DOHH2 (cell line): ENCODE data around the gene RBFOX1.

Experiments
- H3F3A ChIP-seq: fragments of 200-600 bp; sonication (generic), shearing (Covaris generic); 2 replicates; pipeline ENCODE4 v1.6.0; 2016; ENCODE audit warnings: antibody characterized with exemption, mild to moderate bottlenecking; ENCODE audit not compliant: control insufficient read depth, insufficient read depth
- H3K27ac ChIP-seq: fragments of 200-600 bp; sonication (generic); 2 replicates; pipeline ENCODE4 v1.5.1; 2014; ENCODE audit warnings: low read depth, mild to moderate bottlenecking, low read length, moderate library complexity
- H3K27me3 ChIP-seq: fragments of 200-600 bp; sonication (generic); 2 replicates; pipeline ENCODE4 v1.6.1; 2014; ENCODE audit warnings: mild to moderate bottlenecking, low read length, mixed read lengths; ENCODE audit not compliant: control insufficient read depth
- H3K36me3 ChIP-seq: fragments of 200-600 bp; sonication (generic); 2 replicates; pipeline ENCODE4 v1.6.1; 2014; ENCODE audit warnings: mild to moderate bottlenecking, low read length, moderate library complexity, mixed read lengths; ENCODE audit not compliant: control insufficient read depth
- H3K4me1 ChIP-seq: fragments of 200-600 bp; sonication (generic); 2 replicates; pipeline ENCODE4 v1.6.1; 2014; ENCODE audit warnings: mild to moderate bottlenecking, low read length, mixed read lengths; ENCODE audit not compliant: control insufficient read depth
- H3K4me2 ChIP-seq: fragments of 200-600 bp; sonication (generic); 2 replicates; pipeline ENCODE4 v1.6.0; 2014; ENCODE audit warnings: mild to moderate bottlenecking, low read length, moderate library complexity
- H3K4me3 ChIP-seq: fragments of 200-600 bp; sonication (generic); 2 replicates; pipeline ENCODE4 v1.5.1; 2014; ENCODE audit warnings: mild to moderate bottlenecking, low read length, mixed read lengths
- H3K79me2 ChIP-seq: fragments of 200-600 bp; sonication (generic); 2 replicates; pipeline ENCODE4 v1.6.1; 2014; ENCODE audit warnings: mild to moderate bottlenecking, low read length, mixed read lengths; ENCODE audit not compliant: control insufficient read depth
- H3K9me2 ChIP-seq: fragments of 200-600 bp; sonication (generic); replicated peaks from 2 replicates; pipeline ENCODE4 v1.6.1; 2014; ENCODE audit warnings: mild to moderate bottlenecking, low read length, mixed read lengths; ENCODE audit not compliant: control insufficient read depth
- H3K9me3 ChIP-seq: fragments of 200-600 bp; sonication (generic); 2 replicates; pipeline ENCODE4 v1.6.1; 2014; ENCODE audit warnings: antibody characterized with exemption, low read length, mixed read lengths; ENCODE audit not compliant: control insufficient read depth, insufficient read depth
- H4K20me1 ChIP-seq: fragments of 200-600 bp; sonication (generic); 2 replicates; pipeline ENCODE4 v1.6.0; 2014; ENCODE audit warnings: low read depth, mild to moderate bottlenecking, antibody characterized with exemption, low read length, moderate library complexity; ENCODE audit not compliant: control insufficient read depth, insufficient read depth
- CTCF ChIP-seq: fragments of 200-600 bp; sonication (generic); IDR thresholded peaks from one replicate; pipeline ENCODE4 v1.5.1; 2014; ENCODE audit warnings: antibody characterized with exemption, mild to moderate bottlenecking, low read depth, low read length; ENCODE audit not compliant: poor library complexity, severe bottlenecking
- EZH2phosphoT487 ChIP-seq: fragments of 200-600 bp; sonication (generic); IDR thresholded peaks from 2 replicates; pipeline ENCODE4 v1.6.1; 2017; ENCODE audit warnings: borderline replicate concordance, mild to moderate bottlenecking, antibody characterized with exemption, low read length, moderate library complexity, mixed read lengths

RBFOX1 gene

GRCh38 chr16:7342598-7342997 lies 10.0 kb downstream of the RBFOX1 start:
- H3K27me3 ChIP-seq = no peaks in the 10 kb centered on the region
- H3K27ac ChIP-seq = no peak overlapping the region
- H3K9me3 ChIP-seq = peaks cover 4% of the 10 kb centered on the region; the same call in 1 of the 2 replicates
- H3K4me3 ChIP-seq = no peak overlapping the region
- no peaks in the 10 kb centered on the region for H3K9me2 ChIP-seq
- no peaks in the 10 kb centered on the region for H3K36me3 ChIP-seq
- no peaks in the 10 kb centered on the region for H3K4me1 ChIP-seq
- TF ChIP-seq CTCF = no peak
- no peak for TF ChIP-seq EZH2phosphoT487
- H4K20me1 ChIP-seq = no peaks in the 10 kb centered on the region
- H3K79me2 ChIP-seq = no peaks in the 10 kb centered on the region
- no peak overlapping the region for H3K4me2 ChIP-seq
- H3F3A ChIP-seq = no peaks in the 10 kb centered on the region

GRCh38 chr16:7343243-7343642 lies 10.6 kb downstream of the RBFOX1 start:
- H3K27me3 ChIP-seq = no peaks in the 10 kb centered on the region
- H3K9me3 ChIP-seq = peaks cover 4% of the 10 kb centered on the region; the same call in 1 of the 2 replicates
- no peaks in the 10 kb centered on the region for H4K20me1 ChIP-seq
- no peaks in the 10 kb centered on the region for H3K9me2 ChIP-seq
- H3K4me3 ChIP-seq = no peak overlapping the region
- no peak overlapping the region for H3K4me2 ChIP-seq
- no peaks in the 10 kb centered on the region for H3K4me1 ChIP-seq
- no peaks in the 10 kb centered on the region for H3K36me3 ChIP-seq
- H3K79me2 ChIP-seq = no peaks in the 10 kb centered on the region
- TF ChIP-seq EZH2phosphoT487 (no peak), CTCF (no peak)
- no peak overlapping the region for H3K27ac ChIP-seq
- H3F3A ChIP-seq = no peaks in the 10 kb centered on the region

- no peak overlapping the region for H3K4me3 ChIP-seq
- no peak for TF ChIP-seq CTCF
- H3K4me2 ChIP-seq = no peak overlapping the region
- no peaks in the 10 kb centered on the region for H3F3A ChIP-seq
- no peaks in the 10 kb centered on the region for H3K79me2 ChIP-seq
- peaks cover 4% of the 10 kb centered on the region; the same call in 1 of the 2 replicates for H3K9me3 ChIP-seq
- no peaks in the 10 kb centered on the region for H3K4me1 ChIP-seq
- H4K20me1 ChIP-seq = no peaks in the 10 kb centered on the region
- H3K27ac ChIP-seq = no peak overlapping the region
- no peaks in the 10 kb centered on the region for H3K36me3 ChIP-seq
- H3K9me2 ChIP-seq = no peaks in the 10 kb centered on the region
- no peaks in the 10 kb centered on the region for H3K27me3 ChIP-seq
Observed at GRCh38 chr16:7344830-7345780, 12.5 kb downstream of the RBFOX1 start.
